H1 (cell line): ENCODE results near the gene KCNK7. TPM values are rescaled to one million over a fixed set of nuclear protein-coding genes. Genes with fewer than 3 reads are reported as not detected.

ENCODE experiments used
- CTCF ChIA-PET: fragments of 300-600 bp; sonication (Branson Sonifier 250); formaldehyde crosslinking; loops from one replicate; lab custom pipeline; 2021; ENCODE audit not compliant: partially characterized antibody; lab: Charles Lee
- POLR2A ChIA-PET: fragments of 300-600 bp; sonication (Branson Sonifier 250); formaldehyde crosslinking; loops from one replicate; lab custom pipeline; 2021; ENCODE audit warnings: inconsistent platforms; ENCODE audit not compliant: partially characterized antibody; lab: Charles Lee
- DNase-seq, 2 experiments: peaks; one replicate each; pipeline versions ENCODE4 v3.0.0 to v3.0.0-alpha.2; 2010 to 2022; ENCODE audit warnings: low spot score in 2 of 2, low read depth in 1 of 2, mixed read lengths in 1 of 2
- FAIRE-seq: peaks from 2 replicates; lab custom pipeline; 2011; peaks lifted over from hg19 to GRCh38; lab: Jason Lieb, UNC
- H2AFZ ChIP-seq: 2 replicates; pipeline ENCODE4 v1.8.1; 2012; ENCODE audit warnings: low read length, inconsistent platforms
- H2AK5ac ChIP-seq: 2 replicates; pipeline ENCODE4 v1.6.1; 2013; ENCODE audit warnings: low read depth, low read length
- H2BK120ac ChIP-seq: replicated peaks from 2 replicates; pipeline ENCODE3; 2013; ENCODE audit warnings: low read depth, low read length, inconsistent platforms
- H2BK12ac ChIP-seq: 2 replicates; pipeline ENCODE4 v1.6.1; 2013; ENCODE audit warnings: low read depth, low read length
- H2BK15ac ChIP-seq: 2 replicates; pipeline ENCODE4 v1.6.1; 2013; ENCODE audit warnings: low read length
- H2BK20ac ChIP-seq: 2 replicates; pipeline ENCODE4 v1.6.1; 2013; ENCODE audit warnings: low read length
- H2BK5ac ChIP-seq: 2 replicates; pipeline ENCODE4 v1.6.1; 2013; ENCODE audit warnings: low read depth, low read length
- H3K14ac ChIP-seq: 2 replicates; pipeline ENCODE4 v1.6.1; 2013; ENCODE audit warnings: inconsistent platforms; ENCODE audit not compliant: insufficient read length
- H3K18ac ChIP-seq: 2 replicates; pipeline ENCODE4 v1.6.1; 2013; ENCODE audit warnings: low read length; ENCODE audit errors: extremely low read depth
- H3K23ac ChIP-seq: 2 replicates; pipeline ENCODE4 v1.6.1; 2013; ENCODE audit warnings: inconsistent platforms; ENCODE audit not compliant: insufficient read length
- H3K23me2 ChIP-seq: 2 replicates; pipeline ENCODE4 v1.6.1; 2013; ENCODE audit warnings: low read depth, low read length
- H3K27ac ChIP-seq: 2 replicates; pipeline ENCODE4 v1.6.1; 2011; ENCODE audit warnings: low read depth, low read length, inconsistent platforms
- H3K27me3 ChIP-seq, 4 experiments: replicated peaks in 1 of 4; 1 replicate in 1 of 4; 2 replicates in 3 of 4; pipeline versions ENCODE4 v1.6.1 to v1.8.1; 2011 to 2013; ENCODE audit warnings: low read length in 3 of 4, mild to moderate bottlenecking in 3 of 4, inconsistent platforms in 2 of 4, mixed read lengths in 2 of 4, moderate library complexity in 1 of 4; ENCODE audit not compliant: control insufficient read depth in 3 of 4, insufficient read depth in 3 of 4; ENCODE audit errors: extremely low read depth in 1 of 4
- H3K36me3 ChIP-seq, 4 experiments: 2 replicates each; pipeline versions ENCODE4 v1.6.1 to v1.8.1; 2011 to 2013; ENCODE audit warnings: mild to moderate bottlenecking in 4 of 4, low read length in 3 of 4, moderate library complexity in 2 of 4, control low read depth in 1 of 4, inconsistent platforms in 1 of 4; ENCODE audit not compliant: insufficient read depth in 4 of 4, control insufficient read depth in 2 of 4
- H3K4ac ChIP-seq: replicated peaks from 2 replicates; pipeline ENCODE3; 2013; ENCODE audit warnings: low read length, low read depth, mixed read lengths, inconsistent platforms; ENCODE audit not compliant: insufficient read length
- H3K4me1 ChIP-seq, 4 experiments: replicated peaks in 1 of 4; 1 replicate in 1 of 4; 2 replicates in 3 of 4; pipeline versions ENCODE4 v1.6.1 to v1.8.1; 2011 to 2013; ENCODE audit warnings: low read length in 3 of 4, inconsistent platforms in 2 of 4, mixed read lengths in 1 of 4; ENCODE audit not compliant: insufficient read depth in 4 of 4, control insufficient read depth in 3 of 4
- H3K4me2 ChIP-seq, 2 experiments: 2 replicates each; pipeline versions ENCODE4 v1.6.1 to v1.8.1; 2011 to 2013; ENCODE audit warnings: low read depth in 2 of 2, low read length in 2 of 2, control low read depth in 1 of 2, inconsistent platforms in 1 of 2, mild to moderate bottlenecking in 1 of 2; ENCODE audit not compliant: insufficient read depth in 1 of 2
- H3K4me3 ChIP-seq, 4 experiments: fragments of 200-600, 300-600 bp in 1 of 4; sonication (generic), shearing (Covaris generic), sonication (Bioruptor Twin) in 1 of 4; 2 replicates each; pipeline versions ENCODE4 v1.5.1 to v1.8.1; 2011 to 2016; ENCODE audit warnings: low read length in 4 of 4, low read depth in 3 of 4, control low read depth in 2 of 4, inconsistent platforms in 2 of 4, mild to moderate bottlenecking in 2 of 4, mixed read lengths in 1 of 4, moderate library complexity in 1 of 4; ENCODE audit not compliant: insufficient read depth in 2 of 4; ENCODE audit errors: extremely low read depth in 1 of 4
- H3K56ac ChIP-seq: replicated peaks from 2 replicates; pipeline ENCODE3; 2013; ENCODE audit warnings: low read depth, mild to moderate bottlenecking, mixed read lengths, low read length, inconsistent platforms; ENCODE audit not compliant: insufficient read length
- H3K79me1 ChIP-seq: 2 replicates; pipeline ENCODE4 v1.6.1; 2013; ENCODE audit warnings: low read depth, low read length, control low read depth
- H3K79me2 ChIP-seq, 2 experiments: 2 replicates each; pipeline versions ENCODE4 v1.6.1 to v1.8.1; 2012 to 2013; ENCODE audit warnings: low read length in 2 of 2, mild to moderate bottlenecking in 2 of 2, inconsistent platforms in 1 of 2; ENCODE audit not compliant: insufficient read depth in 2 of 2, control insufficient read depth in 1 of 2
- H3K9ac ChIP-seq, 4 experiments: replicated peaks in 1 of 4; 1 replicate in 1 of 4; 2 replicates in 3 of 4; pipeline versions ENCODE4 v1.6.1 to v1.8.1; 2011 to 2013; ENCODE audit warnings: low read depth in 3 of 4, low read length in 3 of 4, control low read depth in 2 of 4, mild to moderate bottlenecking in 2 of 4, moderate library complexity in 2 of 4, inconsistent platforms in 1 of 4; ENCODE audit errors: extremely low read depth in 1 of 4
- H3K9me3 ChIP-seq, 2 experiments: 2 replicates each; pipeline versions ENCODE4 v1.6.1 to v1.8.1; 2012 to 2013; ENCODE audit warnings: mild to moderate bottlenecking in 2 of 2, moderate library complexity in 2 of 2, control low read depth in 1 of 2, inconsistent platforms in 1 of 2, low read depth in 1 of 2, low read length in 1 of 2, mixed read lengths in 1 of 2; ENCODE audit not compliant: insufficient read depth in 2 of 2
- H4K20me1 ChIP-seq, 2 experiments: replicated peaks in 1 of 2; 2 replicates each; pipeline versions ENCODE3 to v1.8.1; 2011 to 2013; ENCODE audit warnings: inconsistent platforms in 2 of 2, low read length in 2 of 2, mild to moderate bottlenecking in 1 of 2; ENCODE audit not compliant: insufficient read depth in 2 of 2, control insufficient read depth in 1 of 2
- H4K5ac ChIP-seq: 2 replicates; pipeline ENCODE4 v1.6.1; 2013; ENCODE audit warnings: low read length, low read depth, mixed read lengths, inconsistent platforms; ENCODE audit not compliant: insufficient read length
- H4K8ac ChIP-seq: 2 replicates; pipeline ENCODE4 v1.8.0; 2013; ENCODE audit warnings: mild to moderate bottlenecking, moderate library complexity, low read length, inconsistent platforms; ENCODE audit not compliant: insufficient read depth; ENCODE audit errors: extremely low read depth
- H4K91ac ChIP-seq: replicated peaks from 2 replicates; pipeline ENCODE3; 2013; ENCODE audit warnings: low read length, mixed read lengths, inconsistent platforms; ENCODE audit not compliant: insufficient read length
- CBX8 ChIP-seq: fragments of 300-800, 300-1000 bp; sonication (generic); IDR thresholded peaks from 2 replicates; pipeline ENCODE4 v1.7.1; 2016; ENCODE audit warnings: low read depth, low read length, borderline replicate concordance
- HDAC2 ChIP-seq, 2 experiments: fragments of 300-600 bp in 1 of 2; sonication (generic) in 1 of 2; IDR thresholded peaks; 2 replicates each; pipeline ENCODE4 v1.6.1; 2011 to 2012; ENCODE audit warnings: low read depth in 2 of 2, low read length in 2 of 2, mild to moderate bottlenecking in 2 of 2, moderate library complexity in 2 of 2, borderline replicate concordance in 1 of 2, inconsistent platforms in 1 of 2
- KDM1A ChIP-seq: fragments of 200-600, 300-600 bp; sonication (generic); IDR thresholded peaks from 2 replicates; pipeline ENCODE4 v1.7.1; 2016; ENCODE audit warnings: mild to moderate bottlenecking, low read length, borderline replicate concordance
- NRF1 ChIP-seq: IDR thresholded peaks from 2 replicates; pipeline ENCODE4 v1.6.1; 2011; ENCODE audit warnings: mild to moderate bottlenecking, low read depth, low read length, improper control_type of control experiment
- RBBP5 ChIP-seq: IDR thresholded peaks from 2 replicates; pipeline ENCODE4 v1.7.1; 2012; ENCODE audit warnings: low read depth, mild to moderate bottlenecking, inconsistent platforms, low read length, moderate library complexity, borderline replicate concordance
- SP4 ChIP-seq: IDR thresholded peaks from 2 replicates; pipeline ENCODE4 v1.6.1; 2012; ENCODE audit warnings: low read length, inconsistent platforms
- TAF7 ChIP-seq: optimal IDR thresholded peaks from 2 replicates; pipeline ENCODE3; 2011; ENCODE audit warnings: low read depth, mild to moderate bottlenecking, inconsistent platforms, low read length, moderate library complexity, borderline replicate concordance
- TCF12 ChIP-seq: IDR thresholded peaks from 2 replicates; pipeline ENCODE4 v1.6.1; 2011; ENCODE audit warnings: low read depth, mild to moderate bottlenecking, low read length
- TEAD4 ChIP-seq: IDR thresholded peaks from 2 replicates; pipeline ENCODE4 v1.6.1; 2012; ENCODE audit warnings: low read depth, low read length, inconsistent platforms, mixed read lengths
- WGBS, 2 experiments: shearing (Covaris generic) in 1 of 2; methylation state at CpG; one replicate each; pipeline versions ENCODE4 v1.1.6 to v1.1.7; 2013 to 2015; ENCODE audit warnings: low lambda C conversion rate in 2 of 2, mixed read lengths in 2 of 2, inconsistent platforms in 1 of 2, low coverage in 1 of 2, missing lambda C conversion rate in 1 of 2; ENCODE audit not compliant: insufficient replicate concordance in 2 of 2, insufficient coverage in 1 of 2, insufficient read length in 1 of 2; ENCODE audit errors: extremely low coverage in 1 of 2, missing lambda C conversion rate in 1 of 2; 5-methylcytosine and 5-hydroxymethylcytosine counted together
- polyA plus RNA-seq, 7 experiments: library from polyadenylated mRNA; depleted of rRNA in 3 of 7; stranded (reverse) in 5 of 7; unstranded in 2 of 7; fragments of >200 nt in 5 of 7; fragments of 200-250 nt in 2 of 7; gene quantifications; 1 replicate in 5 of 7; 2 replicates in 1 of 7; 4 replicates in 1 of 7; pipeline versions ENCODE4 v1.2.1 to v1.2.3, GENCODE V29; 2011 to 2013; ENCODE audit warnings: missing spikeins in 2 of 7, mixed read lengths in 2 of 7
- total RNA-seq: library from RNA; stranded (reverse); fragmentation: NEBNext Ultra II Directional; extraction: Animal tissue kit (Norgen Biotek cat#: 25700); gene quantifications from 2 replicates; pipeline ENCODE4 v1.2.1, GENCODE V29; 2021
- TF ChIP-seq, protein P1 (sequence below): IDR thresholded peaks from 2 replicates; pipeline ENCODE4 v1.6.1; 2012; ENCODE audit warnings: low read length, inconsistent platforms

KCNK7 gene
- total and polyA plus RNA-seq, 2 of the 8 experiments (the other 6 are each of a cell fraction or from before 2014, with no cell fraction given) = 0.74 to 1.0 TPM

DNA sequence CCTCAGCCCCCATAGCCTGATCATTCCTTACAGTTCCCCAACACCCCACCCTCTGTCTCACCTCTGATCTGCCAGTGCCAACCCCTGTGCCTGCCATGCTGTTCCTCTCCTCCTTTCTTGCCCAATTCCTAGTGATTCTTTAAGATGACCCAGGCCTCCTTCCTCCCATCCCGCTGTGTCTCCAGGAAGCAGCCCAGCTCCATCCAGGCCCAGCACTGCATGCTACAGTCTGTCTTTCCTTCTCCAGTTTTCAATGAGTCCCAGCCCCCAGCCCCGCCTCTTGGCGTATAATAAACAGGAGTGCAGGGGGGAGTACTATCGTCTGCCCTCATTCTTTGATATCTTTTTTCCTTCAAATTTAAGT is 49.8 kb downstream of the KCNK7 start:
- no peaks in the 10 kb centered on the region for H3K9me3 ChIP-seq
- H4K8ac ChIP-seq = no peak overlapping the region
- H3K4me1 ChIP-seq = peaks cover 0 to 4% (median 3%) of the 10 kb centered on the region in 4 experiments; a peak in 3 of 7 replicates
- H2BK120ac ChIP-seq = no peak overlapping the region
- no peak overlapping the region for H3K27ac ChIP-seq
- no peak for TF ChIP-seq KDM1A
- no peak for TF ChIP-seq RBBP5
- TF ChIP-seq SP4 = no peak
- TF ChIP-seq, protein P1, sequence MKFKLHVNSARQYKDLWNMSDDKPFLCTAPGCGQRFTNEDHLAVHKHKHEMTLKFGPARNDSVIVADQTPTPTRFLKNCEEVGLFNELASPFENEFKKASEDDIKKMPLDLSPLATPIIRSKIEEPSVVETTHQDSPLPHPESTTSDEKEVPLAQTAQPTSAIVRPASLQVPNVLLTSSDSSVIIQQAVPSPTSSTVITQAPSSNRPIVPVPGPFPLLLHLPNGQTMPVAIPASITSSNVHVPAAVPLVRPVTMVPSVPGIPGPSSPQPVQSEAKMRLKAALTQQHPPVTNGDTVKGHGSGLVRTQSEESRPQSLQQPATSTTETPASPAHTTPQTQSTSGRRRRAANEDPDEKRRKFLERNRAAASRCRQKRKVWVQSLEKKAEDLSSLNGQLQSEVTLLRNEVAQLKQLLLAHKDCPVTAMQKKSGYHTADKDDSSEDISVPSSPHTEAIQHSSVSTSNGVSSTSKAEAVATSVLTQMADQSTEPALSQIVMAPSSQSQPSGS = no peak
- TF ChIP-seq TAF7 = no peak
- TF ChIP-seq NRF1 = no peak
- TF ChIP-seq CBX8 = no peak
- TF ChIP-seq HDAC2 (IDR thresholded peaks at IDR 0.05; ENCODE audit: borderline replicate concordance in 1 of 2, low read depth in 2 of 2, low read length in 2 of 2) = no peak
- no peak for TF ChIP-seq TCF12
- TF ChIP-seq TEAD4 = no peak
- ChIA-PET POLR2A (interaction anchor here (1.2 to 1.5 kb wide), 4 partner anchors 11 to 46 kb away, joined by 3 to 5 read pairs (median 4); no protein-coding TSS in a partner anchor), CTCF (interaction anchor here (0.6 to 10.5 kb wide), 7 partner anchors 8 to 215 kb away, joined by 3 to 284 read pairs (median 5); partner anchors contain the start of genes FAM89B, LTBP3 and ZNRD2)
- H2BK15ac ChIP-seq = no peak overlapping the region
- H3K4me2 ChIP-seq = peak overlapping the region; percentile 84 to 93
- H4K20me1 ChIP-seq = peaks cover 0 to 7% of the 10 kb centered on the region in 2 experiments
- H3K79me1 ChIP-seq = no peaks in the 10 kb centered on the region
- no peak overlapping the region for H2AK5ac ChIP-seq
- peaks cover 4 to 46% (median 35%) of the 10 kb centered on the region in 4 experiments for H3K27me3 ChIP-seq
- no peak overlapping the region for H3K18ac ChIP-seq
- WGBS, 2 experiments = 34% methylated on average over 4 of the region's 4 CpGs; no CpG with 5 or more reads in 1 of the 2 experiments
- H3K4ac ChIP-seq = no peak overlapping the region
- no peak overlapping the region for H2AFZ ChIP-seq
- no peaks in the 10 kb centered on the region for H3K79me2 ChIP-seq
- no peak overlapping the region for H3K9ac ChIP-seq
- H3K4me3 ChIP-seq = peak overlapping the region; percentile 28 to 68 (median 50); a peak in 6 of 8 replicates
- no peak overlapping the region for H3K56ac ChIP-seq
- no peak overlapping the region for H2BK20ac ChIP-seq
- H4K91ac ChIP-seq = no peak overlapping the region
- H3K23me2 ChIP-seq = peaks cover 7% of the 10 kb centered on the region; the same call in 1 of the 2 replicates
- FAIRE-seq (no peak), DNase-seq (no peak)
- H3K23ac ChIP-seq = no peak overlapping the region
- no peak overlapping the region for H4K5ac ChIP-seq
- no peak overlapping the region for H2BK12ac ChIP-seq
- no peak overlapping the region for H2BK5ac ChIP-seq
- no peaks in the 10 kb centered on the region for H3K36me3 ChIP-seq
- no peak overlapping the region for H3K14ac ChIP-seq
